NCI-H1417 treated with DMSO at 0.1 percent for 48 hours (cell line): ENCODE data around the gene ZNF502.
"Not testable (repeated sequence)": the region's sequence is repeated elsewhere in the genome, so short reads cannot be mapped to it uniquely, and the experiment has no call there.

ENCODE experiments used
- DNase-seq: peaks from one replicate; lab custom pipeline; 2025; lab: John Stamatoyannopoulos, UW

ZNF502 gene

GRCh38 chr3:44712455-44713075, at the start of gene ZNF502:
Gene ZNF502 (plus strand): TSS chr3:44712660. CDS start chr3:44720262, 7,602 bp downstream.
- no peak for DNase-seq

GRCh38 chr3:44665173-44665572, 47.3 kb upstream of the ZNF502 start:
- no peak for DNase-seq

DNA sequence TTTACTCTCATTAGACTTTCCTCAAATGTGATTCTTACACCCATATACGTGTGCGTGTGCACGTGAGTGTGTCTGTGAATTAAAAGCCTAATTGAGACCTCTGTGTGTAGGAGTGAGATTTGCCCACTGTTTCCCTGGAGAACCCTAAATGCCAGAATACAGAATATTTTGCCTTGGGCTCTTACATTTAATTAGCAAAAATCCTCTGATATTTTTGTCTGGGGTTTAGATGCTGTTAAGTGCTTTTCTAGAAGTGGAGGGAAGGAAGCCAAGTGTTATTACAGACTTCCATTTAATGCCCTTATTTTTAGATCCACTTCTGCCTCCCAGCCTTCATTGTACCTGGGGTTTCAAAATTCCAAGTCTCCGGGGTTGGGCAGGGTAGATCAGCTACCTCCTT, 46.1 kb upstream of the ZNF502 start:
- no peak for DNase-seq

DNA sequence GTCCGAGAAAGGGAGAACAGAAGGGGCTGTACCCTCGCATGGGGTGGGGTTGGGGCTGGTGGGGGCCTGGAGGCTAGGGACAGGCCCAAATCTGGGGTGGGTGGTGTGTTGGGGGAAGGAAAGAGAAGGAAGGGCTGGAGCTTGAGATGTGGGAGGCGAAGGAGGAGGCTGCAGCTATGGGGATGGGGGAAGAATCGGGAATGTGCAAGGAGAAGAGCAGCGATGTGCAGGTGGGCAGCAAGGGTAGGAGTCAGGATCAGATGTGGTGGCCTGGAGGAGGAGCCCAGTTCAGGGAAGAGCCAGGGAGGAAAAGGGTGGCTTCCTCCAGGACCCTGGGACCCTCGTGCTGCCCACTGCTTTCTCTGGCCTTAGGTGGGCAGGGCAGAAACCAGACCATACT, 42.7 kb upstream of the ZNF502 start:
- no peak for DNase-seq

GRCh38 chr3:44673466-44673865, 39.0 kb upstream of the ZNF502 start:
- DNase-seq = not testable (repeated sequence)

DNA sequence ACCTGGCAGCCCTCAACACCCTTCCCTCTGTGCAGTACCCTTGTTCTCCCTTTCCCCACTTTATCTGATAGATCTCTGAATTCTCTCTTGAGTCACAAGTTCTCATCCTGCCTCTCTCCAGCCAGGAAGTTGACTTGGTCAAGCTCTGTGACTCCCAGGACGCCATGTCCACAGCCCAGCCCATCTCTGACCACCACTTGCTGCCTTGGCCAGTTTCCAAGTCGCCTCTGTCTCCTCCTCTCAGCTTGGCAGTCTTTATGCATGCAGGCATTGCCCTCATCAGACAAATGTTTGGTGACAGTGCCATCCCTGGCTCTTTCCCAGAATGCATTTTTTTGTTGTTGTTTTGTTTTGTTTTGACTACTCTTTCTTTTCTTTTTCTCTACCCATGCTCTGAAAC, 38.2 kb upstream of the ZNF502 start:
- DNase-seq = no peak

DNA sequence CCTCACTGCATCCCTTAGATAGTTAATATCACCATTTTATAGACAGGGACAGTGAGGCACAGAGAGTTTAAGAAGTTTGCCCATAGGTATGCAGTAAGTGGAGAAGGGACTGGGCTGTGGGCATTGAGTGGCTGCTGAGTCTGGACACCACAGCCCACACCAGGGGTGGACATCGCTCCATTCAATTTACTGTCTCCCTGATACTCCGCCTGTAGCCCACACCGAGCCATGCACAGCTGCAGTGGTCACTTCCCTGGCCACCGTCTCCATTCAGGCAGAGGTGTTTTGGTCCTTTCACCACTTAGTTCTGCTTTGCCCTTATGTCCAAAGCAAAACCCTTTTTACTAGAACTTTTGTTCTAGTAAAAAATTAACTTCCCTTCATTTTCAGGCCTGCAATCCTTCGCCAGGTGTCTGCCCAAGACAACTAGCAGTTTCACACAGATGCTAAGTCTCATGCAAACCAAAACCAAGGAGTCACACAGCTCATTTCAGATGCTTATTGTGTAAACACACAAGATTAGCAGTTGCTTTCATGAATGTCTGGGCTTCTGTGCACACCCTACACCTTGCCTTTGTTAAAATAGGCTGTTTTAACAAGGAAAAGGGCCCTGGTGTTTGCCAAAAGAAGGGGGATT, 33.9 kb upstream of the ZNF502 start:
- no peak for DNase-seq

DNA sequence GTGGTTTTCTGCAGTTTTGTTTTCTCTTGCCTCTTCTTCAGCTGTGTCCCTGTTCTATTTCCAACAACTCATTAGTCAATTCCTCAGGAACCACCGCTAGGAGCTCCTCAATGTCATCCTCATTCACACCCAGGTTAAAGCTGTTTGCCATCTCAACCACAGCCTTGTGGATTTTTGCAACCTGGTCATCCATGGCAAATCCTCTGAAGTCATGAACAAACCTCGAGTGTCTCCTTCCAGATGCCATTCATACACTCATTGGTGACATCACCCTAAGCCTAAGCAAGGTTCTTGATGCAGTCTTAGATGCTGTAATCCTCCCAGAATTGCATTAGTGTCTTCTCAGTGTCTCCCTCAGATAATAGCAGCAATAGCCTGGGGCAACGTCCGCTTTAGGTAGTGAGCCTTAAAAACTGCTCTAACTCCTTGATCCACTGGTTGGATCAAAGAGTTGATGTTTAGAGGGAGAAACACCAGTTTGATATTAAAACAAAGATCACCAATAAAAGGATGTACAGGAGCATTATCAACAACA, 31.5 kb upstream of the ZNF502 start:
- no peak for DNase-seq

DNA sequence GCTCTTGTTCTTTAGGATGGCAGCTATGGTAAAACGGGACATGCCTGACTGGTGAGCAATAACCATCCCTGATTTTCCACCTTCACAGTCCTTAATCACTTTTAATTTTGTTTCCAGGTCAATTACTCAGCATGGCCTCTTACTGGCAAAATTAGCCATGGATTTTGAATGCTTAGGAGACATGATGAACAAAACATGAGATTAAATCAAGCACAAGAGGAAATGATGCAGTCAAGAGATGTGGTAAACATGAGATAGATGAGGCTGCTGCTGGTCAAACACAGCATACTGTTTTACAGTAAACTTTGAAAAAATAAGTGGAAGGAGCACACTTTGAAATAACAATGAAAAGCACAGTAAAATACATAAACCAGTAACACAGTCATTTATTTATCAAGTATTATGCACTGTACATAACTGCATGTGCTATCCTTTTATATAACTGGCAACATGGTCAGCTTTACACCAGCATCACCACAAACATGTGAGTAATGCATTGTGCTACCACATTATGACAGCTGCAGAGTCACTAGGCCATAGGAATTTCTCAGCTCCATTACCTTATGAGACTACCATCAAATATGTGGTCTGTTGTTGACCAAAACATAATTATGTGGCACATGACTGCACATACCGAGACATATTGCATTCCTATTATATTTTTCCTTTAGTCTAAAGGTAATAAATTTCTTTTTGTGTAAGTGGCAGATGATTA, 30.1 kb upstream of the ZNF502 start:
- no peak for DNase-seq

- no peak for DNase-seq
Measured at GRCh38 chr3:44685128-44685800, 27.2 kb upstream of the ZNF502 start.

GRCh38 chr3:44687898-44688297, 24.6 kb upstream of the ZNF502 start:
- DNase-seq = no peak

- no peak for DNase-seq
Measured at GRCh38 chr3:44721231-44722102, 9.0 kb downstream of the ZNF502 start.

DNA sequence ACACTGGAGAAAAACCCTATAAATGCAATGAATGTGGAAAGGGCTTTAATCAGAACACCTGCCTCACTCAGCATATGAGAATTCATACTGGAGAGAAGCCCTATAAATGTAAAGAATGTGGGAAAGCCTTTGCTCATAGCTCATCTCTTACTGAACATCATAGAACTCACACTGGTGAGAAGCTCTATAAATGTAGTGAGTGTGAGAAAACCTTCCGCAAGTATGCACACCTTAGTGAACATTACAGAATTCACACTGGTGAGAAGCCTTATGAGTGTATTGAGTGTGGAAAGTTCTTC, 9.6 kb downstream of the ZNF502 start:
- DNase-seq = no peak

DNA sequence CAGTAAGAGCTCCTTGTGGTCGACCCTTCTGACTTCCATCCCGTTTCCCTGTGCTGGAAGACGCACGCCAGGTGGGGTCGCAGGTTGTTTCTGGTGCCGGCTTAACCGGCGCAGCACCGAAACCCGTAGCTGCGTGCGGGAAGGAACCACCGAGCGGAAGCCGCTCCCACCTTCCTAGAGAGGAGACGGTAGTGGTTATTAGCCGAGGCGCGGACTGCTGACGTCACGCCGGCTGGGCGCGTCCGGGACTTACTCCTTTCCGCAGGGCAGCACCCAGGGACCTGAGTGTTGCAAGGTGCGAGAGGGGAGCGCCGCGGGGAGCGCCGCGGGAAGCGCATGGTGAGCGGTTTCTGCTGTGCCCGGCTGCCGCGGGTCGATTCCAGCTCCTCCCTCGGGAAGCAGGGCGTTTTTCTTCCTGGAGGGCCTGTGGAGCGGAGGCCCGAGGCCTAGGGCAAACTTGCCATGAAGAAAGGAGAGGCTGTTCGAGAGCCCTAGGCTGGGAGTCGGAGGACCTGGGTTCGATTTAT, 17.0 kb downstream of the ZNF502 start, which contains the start of gene ZNF501:
Gene ZNF501 (plus strand): TSS at position 252 of the 527 bp plus-strand sequence. CDS start 4,787 bp downstream, outside the sequence.
- DNase-seq = peak; percentile 3

GRCh38 chr3:44734646-44735168, 22.2 kb downstream of the ZNF502 start:
- DNase-seq = no peak

DNA sequence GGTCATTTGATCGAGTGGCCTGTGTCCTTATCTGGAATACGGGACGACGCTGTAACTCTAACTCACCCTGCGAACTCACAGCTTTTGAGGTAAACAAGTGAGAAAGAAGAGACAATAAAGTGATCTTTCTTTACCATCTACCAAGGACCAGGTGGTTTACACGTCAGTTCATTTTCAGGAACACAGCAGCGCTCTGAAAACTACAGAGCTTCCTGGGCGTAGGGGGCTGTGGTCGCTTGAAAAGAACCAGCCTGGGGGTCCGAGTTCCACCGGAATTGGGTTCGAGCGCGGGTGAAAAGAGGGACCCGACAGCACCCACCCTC, 48.6 kb downstream of the ZNF502 start:
- no peak for DNase-seq

GRCh38 chr3:44761424-44762169, 49.1 kb downstream of the ZNF502 start, which contains the start of the genes KIAA1143 and KIF15:
Gene KIAA1143 (minus strand): TSS chr3:44761619. CDS start chr3:44761602, 17 bp downstream.
Gene KIF15 (plus strand): TSS chr3:44761794. CDS start chr3:44761866, 72 bp downstream.
- DNase-seq = peak; percentile 69

DNA sequence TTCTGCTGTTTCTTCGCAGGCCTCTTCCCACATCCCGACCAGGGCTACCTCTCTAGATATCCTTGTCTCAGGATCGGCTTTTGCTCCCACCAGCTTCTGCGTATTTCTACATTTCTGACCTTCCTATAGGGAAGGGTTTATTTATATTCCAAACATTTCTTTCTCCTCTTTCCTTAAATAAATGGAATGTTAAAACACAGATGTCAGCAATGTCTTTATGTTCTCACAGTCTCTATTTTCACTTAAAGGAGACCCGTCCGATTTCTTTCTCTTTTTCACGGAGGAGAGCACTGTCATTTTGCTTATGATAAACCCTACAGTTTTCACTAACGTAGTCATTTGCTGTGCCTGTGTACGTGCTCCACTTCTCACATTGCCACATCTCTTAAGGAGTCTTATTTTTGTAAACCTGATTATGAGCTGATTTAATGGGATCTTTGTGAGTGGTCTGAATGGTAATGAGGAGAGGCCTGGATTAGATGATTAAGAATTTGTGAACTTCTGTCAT, 49.8 kb downstream of the ZNF502 start:
- no peak for DNase-seq

GRCh38 chr3:44762690-44763089, 50.2 kb downstream of the ZNF502 start:
- no peak for DNase-seq

- no peak for DNase-seq
Measured at GRCh38 chr3:44764248-44764647, 51.8 kb downstream of the ZNF502 start.
